Uterus (tissue), 2 donors: ENCODE results near the gene TSPAN18.

Source experiments
- POLR2A ChIP-seq, 2 donors: fragments of 450-650 bp; IDR thresholded peaks; one replicate each; pipeline ENCODE4 v1.6.1; 2016; ENCODE audit warnings: antibody characterized with exemption in 2 of 2, mild to moderate bottlenecking in 1 of 2, moderate library complexity in 1 of 2
- TF ChIP-seq, protein P1 (sequence below), 4 experiments: fragments of 200-600 bp in 2 of 4; fragments of 450-650 bp in 2 of 4; sonication (generic) in 2 of 4; IDR thresholded peaks; one replicate each; pipeline ENCODE4 v1.5.1; 2016 to 2019; ENCODE audit warnings: antibody characterized with exemption in 4 of 4, mild to moderate bottlenecking in 2 of 4, moderate library complexity in 1 of 4

GRCh38 chr11:44752713-44753112 lies 26.0 kb downstream of the TSPAN18 start:
- TF ChIP-seq, protein P1, sequence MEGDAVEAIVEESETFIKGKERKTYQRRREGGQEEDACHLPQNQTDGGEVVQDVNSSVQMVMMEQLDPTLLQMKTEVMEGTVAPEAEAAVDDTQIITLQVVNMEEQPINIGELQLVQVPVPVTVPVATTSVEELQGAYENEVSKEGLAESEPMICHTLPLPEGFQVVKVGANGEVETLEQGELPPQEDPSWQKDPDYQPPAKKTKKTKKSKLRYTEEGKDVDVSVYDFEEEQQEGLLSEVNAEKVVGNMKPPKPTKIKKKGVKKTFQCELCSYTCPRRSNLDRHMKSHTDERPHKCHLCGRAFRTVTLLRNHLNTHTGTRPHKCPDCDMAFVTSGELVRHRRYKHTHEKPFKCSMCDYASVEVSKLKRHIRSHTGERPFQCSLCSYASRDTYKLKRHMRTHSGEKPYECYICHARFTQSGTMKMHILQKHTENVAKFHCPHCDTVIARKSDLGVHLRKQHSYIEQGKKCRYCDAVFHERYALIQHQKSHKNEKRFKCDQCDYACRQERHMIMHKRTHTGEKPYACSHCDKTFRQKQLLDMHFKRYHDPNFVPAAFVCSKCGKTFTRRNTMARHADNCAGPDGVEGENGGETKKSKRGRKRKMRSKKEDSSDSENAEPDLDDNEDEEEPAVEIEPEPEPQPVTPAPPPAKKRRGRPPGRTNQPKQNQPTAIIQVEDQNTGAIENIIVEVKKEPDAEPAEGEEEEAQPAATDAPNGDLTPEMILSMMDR (IDR thresholded peaks at IDR 0.05): no peak
- TF ChIP-seq POLR2A (IDR thresholded peaks at IDR 0.05): no peak
